Testis (tissue), 3 donors: ENCODE data around the gene SIVA1. TPM values are rescaled to one million over a fixed set of nuclear protein-coding genes. Genes with fewer than 3 reads are reported as not detected.

Experiments used
- DNase-seq: peaks from one replicate; pipeline ENCODE4 v3.0.0-alpha.2; 2019
- H3K27ac ChIP-seq, 2 donors: fragments of 200-600 bp; sonication (generic); one replicate each; pipeline ENCODE4 v1.5.1; 2019
- H3K27me3 ChIP-seq: fragments of 200-600 bp; sonication (generic); one replicate; pipeline ENCODE4 v1.5.1; 2019
- H3K36me3 ChIP-seq: fragments of 200-600 bp; sonication (generic); one replicate; pipeline ENCODE4 v1.5.1; 2017; ENCODE audit warnings: low read depth; ENCODE audit errors: missing control alignments
- H3K4me1 ChIP-seq: fragments of 200-600 bp; sonication (generic); one replicate; pipeline ENCODE4 v1.5.1; 2019
- H3K4me3 ChIP-seq, 2 donors: fragments of 200-600 bp; sonication (generic); one replicate each; pipeline ENCODE4 v1.5.1; 2017 to 2019
- H3K9me3 ChIP-seq: fragments of 200-600 bp; sonication (generic); one replicate; pipeline ENCODE4 v1.5.1; 2017
- POLR2A ChIP-seq: fragments of 450-650 bp; IDR thresholded peaks from one replicate; pipeline ENCODE4 v1.6.1; 2017; ENCODE audit warnings: antibody characterized with exemption, mild to moderate bottlenecking, moderate library complexity
- WGBS, 2 donors: methylation state at CpG; one replicate each; pipeline ENCODE4 v1.1.5; 2018; 5-methylcytosine and 5-hydroxymethylcytosine counted together
- intact Hi-C: fragments of 100-400 bp; cut with DNase I; formaldehyde crosslinking; loops from one replicate; pipeline ENCODE4 v1.15.1; 2023; ENCODE audit warnings: low total_unique reads
- polyA plus RNA-seq: library from polyadenylated mRNA; stranded (reverse); fragments of 350-450 nt; fragmentation: Illumina TruSeq; extraction: RNeasy Lipid Tissue Mini Kit (QIAGEN cat#74804); gene quantifications from one replicate; pipeline ENCODE4 v1.2.3, GENCODE V29; 2014; ENCODE audit warnings: low read depth, low replicate concordance; ENCODE audit not compliant: insufficient read depth
- total RNA-seq, 2 donors: library from RNA; depleted of rRNA; stranded (reverse); fragments of >200 nt; gene quantifications; one replicate each; pipeline ENCODE4 v1.2.3, GENCODE V29; 2016
- TF ChIP-seq, protein P1 (sequence below), 3 experiments: fragments of 450-650 bp in 2 of 3; fragments of 200-600 bp in 1 of 3; sonication (generic) in 1 of 3; IDR thresholded peaks; one replicate each; pipeline ENCODE4 v1.5.1; 2016 to 2019; ENCODE audit warnings: antibody characterized with exemption in 3 of 3, mild to moderate bottlenecking in 2 of 3, moderate library complexity in 1 of 3

SIVA1 gene
- total and polyA plus RNA-seq, 3 donors from 2014 or later, result 99.5 to 247 (median 236) TPM

DNA sequence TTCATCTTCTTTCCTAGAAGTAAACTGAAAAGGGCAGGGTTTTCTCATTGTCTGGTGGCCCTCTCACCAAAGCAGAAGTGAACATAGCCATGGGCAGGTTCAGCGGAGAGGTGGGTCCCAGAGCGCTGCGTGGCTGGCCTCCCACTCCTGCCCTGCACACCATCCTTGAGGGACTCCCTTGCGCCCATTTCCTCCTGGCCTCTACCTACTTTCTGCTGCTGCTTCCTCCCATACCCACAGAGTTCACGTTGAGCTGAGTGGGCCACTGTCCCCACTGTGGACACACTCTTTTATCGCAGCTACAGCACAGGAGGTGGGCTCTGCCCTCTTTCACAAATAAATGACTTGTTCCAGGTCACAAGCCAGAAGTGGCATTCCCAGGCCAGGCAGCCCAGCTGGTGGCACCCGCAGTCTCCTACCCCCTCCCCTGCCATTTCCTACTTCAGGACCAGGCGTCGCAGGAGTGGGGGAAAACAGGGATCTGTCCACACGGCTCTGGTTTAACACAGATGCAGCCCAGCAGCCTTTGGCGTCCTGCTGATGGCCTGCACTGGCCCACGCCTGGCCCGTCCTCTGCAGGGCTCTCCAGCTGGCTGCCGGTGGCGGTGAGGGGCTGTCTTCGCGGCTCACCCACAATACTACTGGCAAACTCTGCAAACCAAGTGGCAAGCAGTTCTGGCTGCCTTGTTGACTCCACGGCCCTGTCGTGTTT is 4.9 kb downstream of the SIVA1 start:
- Histone ChIP-seq H3K4me1 (peaks cover 17% of the 10 kb centered on the region), H3K27me3 (no peaks in the 10 kb centered on the region), H3K4me3 (no peak overlapping the region), H3K27ac (no peak overlapping the region), H3K36me3 (no peaks in the 10 kb centered on the region), H3K9me3 (no peaks in the 10 kb centered on the region)
- 91 to 96% methylated on average over 16 to 19 of the region's 19 CpGs for WGBS, 2 donors
- TF ChIP-seq, protein P1, sequence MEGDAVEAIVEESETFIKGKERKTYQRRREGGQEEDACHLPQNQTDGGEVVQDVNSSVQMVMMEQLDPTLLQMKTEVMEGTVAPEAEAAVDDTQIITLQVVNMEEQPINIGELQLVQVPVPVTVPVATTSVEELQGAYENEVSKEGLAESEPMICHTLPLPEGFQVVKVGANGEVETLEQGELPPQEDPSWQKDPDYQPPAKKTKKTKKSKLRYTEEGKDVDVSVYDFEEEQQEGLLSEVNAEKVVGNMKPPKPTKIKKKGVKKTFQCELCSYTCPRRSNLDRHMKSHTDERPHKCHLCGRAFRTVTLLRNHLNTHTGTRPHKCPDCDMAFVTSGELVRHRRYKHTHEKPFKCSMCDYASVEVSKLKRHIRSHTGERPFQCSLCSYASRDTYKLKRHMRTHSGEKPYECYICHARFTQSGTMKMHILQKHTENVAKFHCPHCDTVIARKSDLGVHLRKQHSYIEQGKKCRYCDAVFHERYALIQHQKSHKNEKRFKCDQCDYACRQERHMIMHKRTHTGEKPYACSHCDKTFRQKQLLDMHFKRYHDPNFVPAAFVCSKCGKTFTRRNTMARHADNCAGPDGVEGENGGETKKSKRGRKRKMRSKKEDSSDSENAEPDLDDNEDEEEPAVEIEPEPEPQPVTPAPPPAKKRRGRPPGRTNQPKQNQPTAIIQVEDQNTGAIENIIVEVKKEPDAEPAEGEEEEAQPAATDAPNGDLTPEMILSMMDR (IDR thresholded peaks at IDR 0.05), result no peak
- TF ChIP-seq POLR2A, result no peak
- intact Hi-C loops, result no loop called here
- no peak for DNase-seq

DNA sequence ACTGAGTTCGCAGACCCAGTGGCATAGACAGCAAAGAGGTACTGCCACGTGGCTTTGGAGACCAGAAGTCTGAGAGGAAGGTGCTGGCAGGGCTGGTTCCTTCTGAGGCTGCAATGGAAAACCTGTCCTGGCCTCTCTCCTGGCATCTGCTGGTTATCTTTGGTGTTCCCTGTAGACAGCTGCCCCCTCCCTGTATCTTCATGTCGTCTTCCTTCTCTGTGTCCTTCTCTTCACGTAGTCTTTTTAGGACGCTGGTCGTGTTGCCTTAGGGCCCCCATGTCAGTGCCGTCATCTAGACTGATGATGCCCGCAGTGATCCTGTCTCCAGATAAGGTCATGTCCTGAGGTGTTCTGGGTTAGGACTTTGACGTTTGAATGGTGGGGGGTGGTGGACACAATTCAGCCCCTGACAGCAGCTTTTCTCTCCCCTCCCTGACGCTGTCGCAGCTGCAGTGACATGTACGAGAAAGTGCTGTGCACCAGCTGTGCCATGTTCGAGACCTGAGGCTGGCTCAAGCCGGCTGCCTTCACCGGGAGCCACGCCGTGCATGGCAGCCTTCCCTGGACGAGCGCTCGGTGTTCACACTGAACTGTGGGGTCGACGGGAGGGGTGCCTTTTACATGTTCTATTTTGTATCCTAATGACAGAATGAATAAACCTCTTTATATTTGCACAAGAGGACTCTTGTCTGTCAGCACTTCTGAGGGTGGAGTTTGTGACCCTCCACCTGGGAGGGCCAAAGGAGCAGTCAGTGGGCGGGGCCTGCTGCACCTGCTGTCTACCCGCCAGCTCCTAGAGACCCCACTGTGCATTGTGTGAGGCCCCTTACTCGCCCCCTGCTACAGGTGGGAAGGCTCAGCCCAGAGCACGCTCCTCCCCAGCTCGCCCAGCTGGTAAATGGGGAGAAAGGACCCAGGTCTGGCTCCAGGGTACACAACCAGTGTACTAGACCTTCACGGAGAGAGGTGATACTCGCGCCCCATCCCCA is 6.3 kb downstream of the SIVA1 start:
- Histone ChIP-seq H3K27ac (no peak overlapping the region), H3K4me1 (peaks cover 7% of the 10 kb centered on the region), H3K27me3 (no peaks in the 10 kb centered on the region), H3K9me3 (no peaks in the 10 kb centered on the region), H3K36me3 (no peaks in the 10 kb centered on the region), H3K4me3 (no peak overlapping the region)
- WGBS, 2 donors, result 85 to 86% methylated on average over 25 to 30 of the region's 30 CpGs
- no peak for DNase-seq
- intact Hi-C loops, result no loop called here
- TF ChIP-seq POLR2A, result no peak
- TF ChIP-seq, protein P1 (IDR thresholded peaks at IDR 0.05), result no peak

DNA sequence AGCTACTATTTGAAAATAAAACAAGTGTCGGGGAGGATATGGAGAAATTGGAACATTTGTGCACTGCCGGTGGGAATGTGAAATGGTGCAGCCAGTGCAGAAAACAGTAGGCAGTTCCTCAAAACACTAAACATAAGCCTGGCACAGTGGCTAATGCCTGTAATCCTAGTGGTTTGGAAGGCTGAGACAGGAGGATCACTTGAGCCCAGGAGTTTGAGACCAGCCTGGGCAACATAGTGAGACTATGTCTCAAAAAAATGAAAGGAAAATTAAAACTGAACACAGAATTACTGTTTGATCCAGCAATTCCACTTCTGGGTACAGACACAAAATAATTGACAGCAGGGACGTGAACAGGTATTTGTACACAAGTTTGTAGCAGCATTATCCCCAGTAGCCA is 12.6 kb downstream of the SIVA1 start:
- Histone ChIP-seq H3K27me3 (no peaks in the 10 kb centered on the region), H3K4me3 (no peak overlapping the region), H3K9me3 (no peaks in the 10 kb centered on the region), H3K36me3 (no peaks in the 10 kb centered on the region), H3K27ac (no peak overlapping the region), H3K4me1 (peaks cover 11% of the 10 kb centered on the region)
- 92 to 95% methylated on average over 3 of the region's 3 CpGs for WGBS, 2 donors
- no peak for DNase-seq
- TF ChIP-seq, protein P1 (IDR thresholded peaks at IDR 0.05), result no peak
- TF ChIP-seq POLR2A, result no peak
- intact Hi-C loops, result loop anchor here (10.0 kb wide), 1 partner anchor 279 kb away; no protein-coding TSS in a partner anchor

DNA sequence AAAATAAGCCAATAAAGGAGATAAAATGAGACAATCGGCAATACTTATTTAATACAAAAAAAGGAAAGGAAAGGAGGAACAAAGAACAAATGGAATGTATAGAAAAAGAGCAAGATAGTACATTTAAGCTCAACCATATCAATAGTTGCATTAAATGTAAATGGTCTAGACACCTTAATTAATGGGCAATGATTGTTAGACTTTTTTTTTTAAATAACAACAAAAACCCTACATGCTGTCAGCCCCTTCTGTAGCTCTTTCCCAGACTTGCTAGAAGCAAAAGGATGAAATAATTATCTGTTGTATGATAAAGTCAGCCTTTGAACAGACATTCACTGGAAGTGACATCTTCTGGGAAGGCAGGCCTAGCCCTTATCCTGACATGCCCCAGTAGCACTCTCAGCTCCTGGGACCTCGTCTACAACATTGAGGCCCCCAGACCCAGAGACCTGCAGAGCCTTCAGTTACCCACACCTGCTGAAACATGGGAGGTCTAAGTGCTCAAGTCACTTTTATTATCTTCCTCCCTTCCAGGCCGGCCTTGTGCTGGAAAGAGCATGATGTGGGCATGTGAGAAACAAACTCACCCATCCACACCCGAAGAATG is 13.4 kb downstream of the SIVA1 start:
- H3K4me1 ChIP-seq, result peaks cover 11% of the 10 kb centered on the region
- WGBS, 2 donors, result 93 to 95% methylated on average over 4 of the region's 4 CpGs
- no peaks in the 10 kb centered on the region for H3K9me3 ChIP-seq
- H3K27ac ChIP-seq, result no peak overlapping the region
- TF ChIP-seq, protein P1 (IDR thresholded peaks at IDR 0.05), result no peak
- no peak for TF ChIP-seq POLR2A
- no peaks in the 10 kb centered on the region for H3K27me3 ChIP-seq
- no peak for DNase-seq
- intact Hi-C loops, result loop anchor here (10.0 kb wide), 1 partner anchor 278 kb away; no protein-coding TSS in a partner anchor
- no peak overlapping the region for H3K4me3 ChIP-seq
- H3K36me3 ChIP-seq, result no peaks in the 10 kb centered on the region
